Measurements from ENCODE around the gene CPLX3.

The CPLX3 gene

DNA sequence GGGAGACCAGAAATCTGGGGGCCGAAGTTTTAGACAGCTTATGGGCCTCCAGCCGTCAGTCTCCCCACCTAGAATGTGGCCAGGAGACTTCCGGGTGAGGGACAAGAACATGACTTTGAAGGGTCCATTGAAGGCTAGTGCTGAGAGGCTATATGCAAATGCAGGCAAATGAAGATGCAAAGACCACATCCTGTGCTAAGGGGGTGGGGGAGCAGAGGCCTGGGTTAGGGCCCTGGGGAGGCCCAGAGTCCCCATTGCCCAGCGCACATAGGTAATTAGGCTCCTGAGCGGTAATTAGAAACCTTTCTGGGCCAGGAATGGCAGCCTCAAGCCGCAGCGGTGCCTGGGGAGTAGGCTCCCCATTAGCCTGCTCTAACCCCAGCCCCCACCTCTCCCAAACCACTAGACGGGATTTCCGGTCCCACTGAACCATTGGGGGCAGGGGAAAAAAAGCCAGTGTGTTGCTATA, 37.7 kb upstream of the CPLX3 start:
- DNase-seq, result no peak

GRCh38 chr15:74789171-74789631, 37.2 kb upstream of the CPLX3 start:
- DNase-seq, result no peak

DNA sequence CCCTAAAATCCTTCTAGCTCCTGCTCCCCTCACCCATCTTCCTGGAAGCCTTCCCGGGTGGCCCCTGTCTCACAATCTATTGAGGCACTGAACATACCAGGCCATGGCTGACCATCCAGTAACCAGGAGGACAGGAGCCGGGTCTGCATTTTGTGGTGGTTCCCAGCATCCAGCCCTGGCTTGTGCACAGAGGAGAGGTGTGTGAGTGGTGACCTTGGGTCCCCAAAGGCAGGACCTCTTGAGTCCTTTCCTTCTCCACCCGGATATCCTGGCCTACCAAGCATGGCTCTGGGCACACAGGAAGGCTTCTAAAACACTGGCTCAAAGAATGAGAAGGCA, 36.7 kb upstream of the CPLX3 start:
- no peak for DNase-seq

- no peak for DNase-seq
Measured at GRCh38 chr15:74790080-74790916, 36.1 kb upstream of the CPLX3 start.

DNA sequence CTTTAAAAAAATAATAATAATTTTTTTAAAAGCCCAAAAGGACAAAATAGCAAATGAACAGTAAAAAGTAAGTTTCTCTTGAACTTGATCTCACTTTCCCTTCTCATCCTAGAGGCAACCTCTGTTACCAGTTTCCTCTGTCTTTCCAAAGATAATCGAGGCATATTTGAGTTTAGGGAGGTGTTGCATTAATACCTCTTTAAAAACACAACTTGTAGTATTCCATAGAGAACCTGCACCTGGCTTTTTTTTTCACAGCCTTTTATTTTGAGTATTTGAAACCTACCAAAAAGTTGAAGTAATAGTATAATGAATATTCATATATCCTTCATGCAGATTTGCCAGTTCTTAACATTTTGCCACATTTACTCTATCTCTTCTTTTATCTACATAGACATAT, 35.4 kb upstream of the CPLX3 start:
- DNase-seq, result no peak

GRCh38 chr15:74791667-74792066, 34.8 kb upstream of the CPLX3 start:
- no peak for DNase-seq

DNA sequence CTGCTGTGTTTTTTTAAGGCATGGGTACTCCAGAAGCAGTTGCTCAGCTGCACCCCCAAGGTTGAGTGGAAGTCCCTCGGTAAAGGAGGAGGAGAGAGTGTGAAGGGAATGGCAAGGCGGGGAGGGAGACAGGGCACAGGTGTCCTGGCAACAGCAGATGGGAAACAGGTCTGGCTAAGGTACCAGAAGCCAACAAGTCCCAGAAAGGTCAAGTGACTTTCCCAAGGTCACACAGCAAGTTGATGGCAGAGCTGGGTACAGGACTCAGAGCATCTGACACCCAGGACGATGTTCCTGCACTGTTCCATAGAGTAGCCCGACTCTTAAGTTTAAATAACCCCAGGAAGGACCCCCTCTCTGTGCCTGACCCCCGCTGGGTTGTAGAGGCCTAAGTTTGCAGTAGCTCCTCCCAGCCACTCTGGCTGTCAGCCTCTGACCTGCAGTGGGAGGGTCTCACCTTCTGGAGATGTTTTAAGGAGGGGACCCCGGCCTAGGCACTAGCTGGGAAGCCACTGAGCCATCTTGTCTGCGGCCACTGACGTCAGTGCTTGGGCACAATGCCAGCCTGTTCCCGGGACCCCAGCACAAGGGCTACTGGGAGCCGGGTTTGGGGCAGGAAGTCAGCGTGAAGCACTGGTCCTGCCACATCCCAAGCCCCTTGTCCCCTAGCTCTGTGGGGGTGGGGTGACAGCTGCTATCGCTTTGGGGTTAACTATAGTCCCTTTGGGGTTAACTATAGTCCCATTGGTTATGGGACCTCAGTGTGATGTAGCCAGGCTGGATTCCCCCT, 34.0 kb upstream of the CPLX3 start:
- no peak for DNase-seq

- DNase-seq, result peak; percentile 73 to 75
Measured at GRCh38 chr15:74793135-74794028, 33.0 kb upstream of the CPLX3 start.

- DNase-seq, result no peak
Measured at GRCh38 chr15:74794248-74794969, 32.0 kb upstream of the CPLX3 start.

- DNase-seq, result no peak
Measured at GRCh38 chr15:74794970-74795349, 31.5 kb upstream of the CPLX3 start.

- DNase-seq, result peak in 1 of 2 experiments; percentile 40
Measured at GRCh38 chr15:74795966-74796625, 30.3 kb upstream of the CPLX3 start.

- no peak for DNase-seq
Measured at GRCh38 chr15:74798388-74799254, 27.8 kb upstream of the CPLX3 start.

- no peak for DNase-seq
Measured at GRCh38 chr15:74799255-74799855, 27.1 kb upstream of the CPLX3 start.

GRCh38 chr15:74799856-74800558, 26.4 kb upstream of the CPLX3 start:
- peak; percentile 84 to 85 for DNase-seq

DNA sequence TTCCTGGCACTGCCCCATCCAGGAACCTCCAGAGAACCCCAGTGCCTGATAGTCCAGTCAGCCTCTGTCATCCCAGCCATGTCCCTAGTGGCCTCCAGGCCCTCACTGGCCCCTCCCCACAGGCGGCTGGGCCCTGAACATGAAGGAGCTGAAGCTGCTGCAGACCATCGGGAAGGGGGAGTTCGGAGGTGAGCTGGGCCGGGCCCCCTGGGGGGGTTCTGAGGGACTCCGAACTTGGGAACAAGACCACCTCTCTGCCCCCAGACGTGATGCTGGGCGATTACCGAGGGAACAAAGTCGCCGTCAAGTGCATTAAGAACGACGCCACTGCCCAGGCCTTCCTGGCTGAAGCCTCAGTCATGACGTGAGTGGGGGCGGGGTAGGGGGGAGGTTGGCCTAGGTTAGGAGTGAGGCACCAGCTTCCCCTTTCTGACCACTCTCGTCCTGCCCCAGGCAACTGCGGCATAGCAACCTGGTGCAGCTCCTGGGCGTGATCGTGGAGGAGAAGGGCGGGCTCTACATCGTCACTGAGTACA, 25.8 kb upstream of the CPLX3 start:
- no peak for DNase-seq

DNA sequence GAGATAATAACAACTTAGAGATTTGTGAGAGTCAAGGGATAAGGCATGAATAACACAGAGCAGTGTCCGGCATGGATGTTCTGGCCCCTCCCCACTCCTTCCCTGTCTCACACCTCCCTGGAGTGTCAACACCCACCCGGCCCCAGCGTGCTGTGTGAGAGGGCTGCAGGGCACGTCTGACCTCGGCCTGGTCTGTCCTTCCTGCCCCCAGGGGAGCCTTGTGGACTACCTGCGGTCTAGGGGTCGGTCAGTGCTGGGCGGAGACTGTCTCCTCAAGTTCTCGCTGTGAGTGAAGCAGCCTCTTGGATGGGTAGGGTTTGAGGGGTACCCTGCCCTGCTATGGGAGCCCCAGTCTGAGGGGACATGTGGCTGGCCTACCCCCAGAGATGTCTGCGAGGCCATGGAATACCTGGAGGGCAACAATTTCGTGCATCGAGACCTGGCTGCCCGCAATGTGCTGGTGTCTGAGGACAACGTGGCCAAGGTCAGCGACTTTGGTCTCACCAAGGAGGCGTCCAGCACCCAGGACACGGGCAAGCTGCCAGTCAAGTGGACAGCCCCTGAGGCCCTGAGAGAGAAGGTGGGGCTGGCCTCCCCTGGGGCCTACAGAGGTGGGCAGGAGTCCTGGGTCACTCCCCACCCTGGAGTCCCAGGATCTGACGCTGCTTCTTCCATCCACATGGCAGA, 25.0 kb upstream of the CPLX3 start:
- DNase-seq, result no peak

GRCh38 chr15:74802290-74802689, 24.1 kb upstream of the CPLX3 start:
- DNase-seq, result no peak

GRCh38 chr15:74802862-74803447, 23.5 kb upstream of the CPLX3 start:
- DNase-seq, result no peak
